H9 (cell line): ENCODE results near the gene SLC35B4. TPM values are rescaled to one million over a fixed set of nuclear protein-coding genes. Genes with fewer than 3 reads are reported as not detected.

ENCODE experiments used
- DNase-seq: peaks from one replicate; pipeline ENCODE4 v3.0.0-alpha.2; 2017
- H2AFZ ChIP-seq: one replicate; pipeline ENCODE4 v1.6.1; 2013; ENCODE audit warnings: mild to moderate bottlenecking, low read length, control low read depth, moderate library complexity
- H2AK5ac ChIP-seq: 2 replicates; pipeline ENCODE4 v1.6.1; 2013; ENCODE audit warnings: low read length, control low read depth, mixed read lengths; ENCODE audit not compliant: insufficient read length
- H2BK120ac ChIP-seq: one replicate; pipeline ENCODE4 v1.6.1; 2013; ENCODE audit warnings: low read depth, mild to moderate bottlenecking, low read length, control low read depth, inconsistent platforms; ENCODE audit not compliant: poor library complexity, severe bottlenecking
- H2BK12ac ChIP-seq: 2 replicates; pipeline ENCODE4 v1.6.1; 2013; ENCODE audit warnings: low read length, control low read depth, mixed read lengths, low read depth; ENCODE audit not compliant: insufficient read length
- H2BK15ac ChIP-seq: 2 replicates; pipeline ENCODE4 v1.6.1; 2013; ENCODE audit warnings: low read depth, low read length, control low read depth
- H2BK20ac ChIP-seq: one replicate; pipeline ENCODE4 v1.6.1; 2013; ENCODE audit warnings: low read depth, mild to moderate bottlenecking, low read length, control low read depth, inconsistent platforms; ENCODE audit not compliant: poor library complexity, severe bottlenecking
- H2BK5ac ChIP-seq: 2 replicates; pipeline ENCODE4 v1.6.1; 2013; ENCODE audit warnings: low read length, control low read depth, mixed read lengths; ENCODE audit not compliant: insufficient read length
- H3K14ac ChIP-seq: 2 replicates; pipeline ENCODE4 v1.6.1; 2013; ENCODE audit warnings: low read length, control low read depth; ENCODE audit not compliant: insufficient read depth
- H3K18ac ChIP-seq: 2 replicates; pipeline ENCODE4 v1.6.1; 2013; ENCODE audit warnings: low read depth, mild to moderate bottlenecking, mixed read lengths, low read length, control low read depth; ENCODE audit not compliant: insufficient read length
- H3K23ac ChIP-seq: 2 replicates; pipeline ENCODE4 v1.6.1; 2013; ENCODE audit warnings: low read length, control low read depth, mixed read lengths, low read depth; ENCODE audit not compliant: insufficient read length
- H3K23me2 ChIP-seq: 2 replicates; pipeline ENCODE4 v1.6.1; 2013; ENCODE audit warnings: low read depth, mild to moderate bottlenecking, mixed read lengths, low read length, control low read depth; ENCODE audit not compliant: insufficient read length, poor library complexity, severe bottlenecking
- H3K27ac ChIP-seq: 2 replicates; pipeline ENCODE4 v1.5.1; 2013; ENCODE audit warnings: low read length, control low read depth, mixed read lengths, low read depth; ENCODE audit not compliant: insufficient read length
- H3K27me3 ChIP-seq: 2 replicates; pipeline ENCODE4 v1.6.1; 2013; ENCODE audit warnings: low read length, control low read depth, inconsistent platforms; ENCODE audit not compliant: insufficient read depth
- H3K4ac ChIP-seq: 2 replicates; pipeline ENCODE4 v1.6.1; 2013; ENCODE audit warnings: low read depth, mild to moderate bottlenecking, control low read depth, inconsistent platforms, low read length, moderate library complexity
- H3K4me1 ChIP-seq: 2 replicates; pipeline ENCODE4 v1.6.1; 2013; ENCODE audit warnings: low read length, control low read depth, inconsistent platforms; ENCODE audit not compliant: insufficient read depth
- H3K4me2 ChIP-seq: 2 replicates; pipeline ENCODE4 v1.6.1; 2013; ENCODE audit warnings: low read length, control low read depth, mixed read lengths; ENCODE audit not compliant: insufficient read length, insufficient read depth
- H3K56ac ChIP-seq: 2 replicates; pipeline ENCODE4 v1.6.1; 2013; ENCODE audit warnings: low read depth, mild to moderate bottlenecking, mixed read lengths, low read length, control low read depth; ENCODE audit not compliant: insufficient read length
- H3K79me1 ChIP-seq: 2 replicates; pipeline ENCODE4 v1.6.1; 2013; ENCODE audit warnings: low read depth, mild to moderate bottlenecking, moderate library complexity, low read length, control low read depth, inconsistent platforms; ENCODE audit not compliant: insufficient read depth, poor library complexity, severe bottlenecking
- H3K79me2 ChIP-seq: 2 replicates; pipeline ENCODE4 v1.6.1; 2013; ENCODE audit warnings: low read length, control low read depth, inconsistent platforms; ENCODE audit not compliant: insufficient read depth
- H3K9ac ChIP-seq: 2 replicates; pipeline ENCODE4 v1.6.1; 2013; ENCODE audit warnings: low read length, control low read depth, mixed read lengths; ENCODE audit not compliant: insufficient read length; ENCODE audit errors: extremely low read depth
- H3K9me3 ChIP-seq: one replicate; pipeline ENCODE4 v1.6.1; 2013; ENCODE audit warnings: low read depth, low read length, inconsistent platforms; ENCODE audit not compliant: control insufficient read depth
- H3T11ph ChIP-seq: one replicate; pipeline ENCODE4 v1.6.1; 2013; ENCODE audit warnings: mild to moderate bottlenecking, low read length, control low read depth, inconsistent platforms
- H4K20me1 ChIP-seq: one replicate; pipeline ENCODE4 v1.6.1; 2013; ENCODE audit not compliant: control insufficient read depth, insufficient read length, insufficient read depth
- H4K5ac ChIP-seq: 2 replicates; pipeline ENCODE4 v1.6.1; 2013; ENCODE audit warnings: low read depth, mild to moderate bottlenecking, mixed read lengths, low read length, control low read depth; ENCODE audit not compliant: insufficient read length
- H4K8ac ChIP-seq: replicated peaks from 2 replicates; pipeline ENCODE4 v1.6.1; 2013; ENCODE audit warnings: low read length, control low read depth, mixed read lengths, low read depth; ENCODE audit not compliant: insufficient read length
- H4K91ac ChIP-seq: 2 replicates; pipeline ENCODE4 v1.6.1; 2013; ENCODE audit warnings: low read depth, mild to moderate bottlenecking, moderate library complexity, mixed read lengths, low read length, control low read depth; ENCODE audit not compliant: insufficient read length
- H3K27ac Mint-ChIP-seq, 3 experiments: 2 replicates in 2 of 3; 3 replicates in 1 of 3; pipeline ENCODE4 v1.8.0; 2020 to 2021; ENCODE audit warnings: mixed read lengths in 3 of 3, mild to moderate bottlenecking in 1 of 3, moderate library complexity in 1 of 3
- H3K27me3 Mint-ChIP-seq: 2 replicates; pipeline ENCODE4 v1.8.0; 2021; ENCODE audit warnings: low read depth, mild to moderate bottlenecking, moderate library complexity, mixed read lengths
- H3K36me3 Mint-ChIP-seq, 3 experiments: 2 replicates in 2 of 3; 3 replicates in 1 of 3; pipeline ENCODE4 v1.8.0; 2020 to 2021; ENCODE audit warnings: low read depth in 3 of 3, mixed read lengths in 3 of 3; ENCODE audit not compliant: insufficient read depth in 1 of 3
- H3K4me1 Mint-ChIP-seq, 2 experiments: 2 replicates each; pipeline ENCODE4 v1.8.0; 2020; ENCODE audit warnings: mixed read lengths in 2 of 2
- H3K4me3 Mint-ChIP-seq, 2 experiments: 2 replicates in 1 of 2; 3 replicates in 1 of 2; pipeline ENCODE4 v1.8.0; 2020 to 2021; ENCODE audit warnings: mild to moderate bottlenecking in 2 of 2, mixed read lengths in 2 of 2, moderate library complexity in 1 of 2
- H3K9me3 Mint-ChIP-seq, 2 experiments: 2 replicates in 1 of 2; 3 replicates in 1 of 2; pipeline ENCODE4 v1.8.0; 2020; ENCODE audit warnings: mild to moderate bottlenecking in 2 of 2, mixed read lengths in 2 of 2, moderate library complexity in 1 of 2
- WGBS: extraction: QIAGEN DNeasy Blood & Tissue Kit; methylation state at CpG from one replicate; pipeline ENCODE4 v1.1.7; 2013; ENCODE audit warnings: missing lambda C conversion rate, low lambda C conversion rate, mixed read lengths; ENCODE audit not compliant: insufficient read length; ENCODE audit errors: extremely low coverage; 5-methylcytosine and 5-hydroxymethylcytosine counted together
- total RNA-seq: library from RNA; stranded (reverse); gene quantifications from 2 replicates; pipeline ENCODE4 v1.2.1, GENCODE V29; 2021
- TF ChIP-seq, protein P1 (sequence below): fragments of 200-600 bp; sonication (generic); conservative IDR thresholded peaks from 3 replicates; pipeline ENCODE4 v1.8.0; 2021; ENCODE audit warnings: antibody characterized with exemption, mild to moderate bottlenecking

SLC35B4 gene
- total RNA-seq, 1 experiment from 2014 or later = 33.4 TPM

DNA sequence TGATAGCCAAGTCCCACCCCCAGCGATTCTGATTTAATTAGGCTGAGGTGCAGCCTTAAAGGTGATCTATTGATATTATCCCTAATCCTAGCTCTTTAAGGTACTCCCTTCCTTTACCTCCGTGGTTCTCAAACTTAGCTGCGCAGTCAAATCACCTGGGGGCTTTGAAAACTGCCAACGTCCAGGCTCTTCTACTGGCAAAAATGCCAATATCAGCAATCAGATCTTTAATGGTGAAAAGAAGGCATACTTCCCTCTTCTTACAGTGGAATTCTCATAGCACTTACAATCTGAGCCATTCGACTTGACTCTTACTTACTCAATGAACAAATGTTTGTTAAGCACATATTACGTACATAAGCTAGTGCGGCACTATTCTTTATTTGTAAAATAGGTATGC lies 704 bp upstream of the SLC35B4 start:
- no peak overlapping the region for H4K91ac ChIP-seq
- H2BK15ac ChIP-seq = no peak overlapping the region
- H3K4me3 Mint-ChIP-seq = peak overlapping the region; percentile 83 to 88
- H3K14ac ChIP-seq = no peak overlapping the region
- no peak overlapping the region for H3K23ac ChIP-seq
- H3K4me2 ChIP-seq = peak overlapping the region; percentile 35
- no peak overlapping the region for H3K56ac ChIP-seq
- no peak overlapping the region for H3K9ac ChIP-seq
- no peak overlapping the region for H3K18ac ChIP-seq
- H3K79me2 ChIP-seq = no peaks in the 10 kb centered on the region
- peak overlapping the region; percentile 1 for H2AFZ ChIP-seq
- no peak overlapping the region for H3T11ph ChIP-seq
- peaks cover 5% of the 10 kb centered on the region for H3K23me2 ChIP-seq
- no peak for DNase-seq
- no peaks in the 10 kb centered on the region for H3K27me3 ChIP-seq
- H2BK20ac ChIP-seq = no peak overlapping the region
- peaks cover 5% of the 10 kb centered on the region for H3K27me3 Mint-ChIP-seq
- no peak overlapping the region for H2BK5ac ChIP-seq
- H3K4me1 ChIP-seq = 0 out of 2 replicates have a peak, but pooled peaks cover 2% of the 10 kb centered on the region
- TF ChIP-seq, protein P1, sequence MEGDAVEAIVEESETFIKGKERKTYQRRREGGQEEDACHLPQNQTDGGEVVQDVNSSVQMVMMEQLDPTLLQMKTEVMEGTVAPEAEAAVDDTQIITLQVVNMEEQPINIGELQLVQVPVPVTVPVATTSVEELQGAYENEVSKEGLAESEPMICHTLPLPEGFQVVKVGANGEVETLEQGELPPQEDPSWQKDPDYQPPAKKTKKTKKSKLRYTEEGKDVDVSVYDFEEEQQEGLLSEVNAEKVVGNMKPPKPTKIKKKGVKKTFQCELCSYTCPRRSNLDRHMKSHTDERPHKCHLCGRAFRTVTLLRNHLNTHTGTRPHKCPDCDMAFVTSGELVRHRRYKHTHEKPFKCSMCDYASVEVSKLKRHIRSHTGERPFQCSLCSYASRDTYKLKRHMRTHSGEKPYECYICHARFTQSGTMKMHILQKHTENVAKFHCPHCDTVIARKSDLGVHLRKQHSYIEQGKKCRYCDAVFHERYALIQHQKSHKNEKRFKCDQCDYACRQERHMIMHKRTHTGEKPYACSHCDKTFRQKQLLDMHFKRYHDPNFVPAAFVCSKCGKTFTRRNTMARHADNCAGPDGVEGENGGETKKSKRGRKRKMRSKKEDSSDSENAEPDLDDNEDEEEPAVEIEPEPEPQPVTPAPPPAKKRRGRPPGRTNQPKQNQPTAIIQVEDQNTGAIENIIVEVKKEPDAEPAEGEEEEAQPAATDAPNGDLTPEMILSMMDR = no peak
- H3K27ac Mint-ChIP-seq = no peak overlapping the region
- H3K9me3 ChIP-seq = no peaks in the 10 kb centered on the region
- H3K4me1 Mint-ChIP-seq = peaks cover 12 to 19% of the 10 kb centered on the region in 2 experiments
- H3K36me3 Mint-ChIP-seq = no peaks in the 10 kb centered on the region
- no peak overlapping the region for H3K27ac ChIP-seq
- no CpG with 5 or more reads among the region's 7 CpGs for WGBS
- no peak overlapping the region for H2AK5ac ChIP-seq
- H2BK12ac ChIP-seq = no peak overlapping the region
- no peak overlapping the region for H4K5ac ChIP-seq
- H4K8ac ChIP-seq = no peak overlapping the region
- no peaks in the 10 kb centered on the region for H4K20me1 ChIP-seq
- H3K9me3 Mint-ChIP-seq = no peaks in the 10 kb centered on the region; a peak in 1 of 5 replicates
- H3K4ac ChIP-seq = no peak overlapping the region
- no peak overlapping the region for H2BK120ac ChIP-seq
- H3K79me1 ChIP-seq = no peaks in the 10 kb centered on the region
